ENCODE results near the gene NELL2.
"Not testable (repeated sequence)": the region's sequence is repeated elsewhere in the genome, so short reads cannot be mapped to it uniquely, and the experiment has no call there.

The NELL2 gene

GRCh38 chr12:44830566-44831055 lies 45.5 kb downstream of the NELL2 start:
- Histone ChIP-seq H3K4me3 (replicated peaks; ENCODE audit: insufficient read depth, low read length) (no peak overlapping the region), H3K27me3 (ENCODE audit: insufficient read depth, poor library complexity, severe bottlenecking) (no peaks in the 10 kb centered on the region), H3K27ac (replicated peaks) (no peak overlapping the region)
- no peak for TF ChIP-seq SPI1 (IDR thresholded peaks at IDR 0.05; ENCODE audit: borderline replicate concordance, low read depth)
- no peak for TF ChIP-seq CTCF (IDR thresholded peaks at IDR 0.05; ENCODE audit: insufficient read depth, low read length)
- TF ChIP-seq POLR2AphosphoS5 (IDR thresholded peaks at IDR 0.05; ENCODE audit: low read depth): no peak
- TF ChIP-seq GABPA (IDR thresholded peaks at IDR 0.05; ENCODE audit: low read depth): no peak
- no peak for TF ChIP-seq REST (IDR thresholded peaks at IDR 0.05; ENCODE audit: insufficient replicate concordance, low read depth)
- DNase-seq (ENCODE audit: low read depth in 1 of 2, low spot score in 1 of 2): no peak

GRCh38 chr12:44829045-44829444 lies 47.1 kb downstream of the NELL2 start:
- Histone ChIP-seq H3K27ac (replicated peaks) (no peak overlapping the region), H3K4me3 (replicated peaks; ENCODE audit: insufficient read depth, low read length) (no peak overlapping the region), H3K27me3 (ENCODE audit: insufficient read depth, poor library complexity, severe bottlenecking) (no peaks in the 10 kb centered on the region)
- no peak for TF ChIP-seq REST (IDR thresholded peaks at IDR 0.05; ENCODE audit: insufficient replicate concordance, low read depth)
- no peak for TF ChIP-seq SPI1 (IDR thresholded peaks at IDR 0.05; ENCODE audit: borderline replicate concordance, low read depth)
- no peak for TF ChIP-seq GABPA (IDR thresholded peaks at IDR 0.05; ENCODE audit: low read depth)
- TF ChIP-seq POLR2AphosphoS5 (IDR thresholded peaks at IDR 0.05; ENCODE audit: low read depth): no peak
- TF ChIP-seq CTCF (IDR thresholded peaks at IDR 0.05; ENCODE audit: insufficient read depth, low read length): no peak
- no peak for DNase-seq (ENCODE audit: low read depth in 1 of 2, low spot score in 1 of 2)

- H3K27ac ChIP-seq (replicated peaks): no peak overlapping the region
- no peaks in the 10 kb centered on the region for H3K27me3 ChIP-seq (ENCODE audit: insufficient read depth, poor library complexity, severe bottlenecking)
- no peak overlapping the region for H3K4me3 ChIP-seq (replicated peaks; ENCODE audit: insufficient read depth, low read length)
- no peak for DNase-seq (ENCODE audit: low read depth in 1 of 2, low spot score in 1 of 2)
- TF ChIP-seq POLR2AphosphoS5 (IDR thresholded peaks at IDR 0.05; ENCODE audit: low read depth): no peak
- no peak for TF ChIP-seq SPI1 (IDR thresholded peaks at IDR 0.05; ENCODE audit: borderline replicate concordance, low read depth)
- TF ChIP-seq GABPA (IDR thresholded peaks at IDR 0.05; ENCODE audit: low read depth): no peak
- TF ChIP-seq REST (IDR thresholded peaks at IDR 0.05; ENCODE audit: insufficient replicate concordance, low read depth): no peak
- TF ChIP-seq CTCF (IDR thresholded peaks at IDR 0.05; ENCODE audit: insufficient read depth, low read length): no peak
These were observed 48.2 kb downstream of the NELL2 start for GRCh38 chr12:44827832-44828438.

- H3K27me3 ChIP-seq (ENCODE audit: insufficient read depth, poor library complexity, severe bottlenecking); H3K27ac ChIP-seq (replicated peaks); H3K4me3 ChIP-seq (replicated peaks; ENCODE audit: insufficient read depth, low read length); DNase-seq (ENCODE audit: low read depth in 1 of 2, low spot score in 1 of 2): not testable (repeated sequence)
These were observed 54.4 kb downstream of the NELL2 start for GRCh38 chr12:44821702-44822101.
